DOHH2 (cell line): Measurements from ENCODE around the gene DEFB129.

Experiments
- H3F3A ChIP-seq: fragments of 200-600 bp; sonication (generic), shearing (Covaris generic); 2 replicates; pipeline ENCODE4 v1.6.0; 2016; ENCODE audit warnings: antibody characterized with exemption, mild to moderate bottlenecking; ENCODE audit not compliant: control insufficient read depth, insufficient read depth
- H3K27ac ChIP-seq: fragments of 200-600 bp; sonication (generic); 2 replicates; pipeline ENCODE4 v1.5.1; 2014; ENCODE audit warnings: low read depth, mild to moderate bottlenecking, low read length, moderate library complexity
- H3K27me3 ChIP-seq: fragments of 200-600 bp; sonication (generic); 2 replicates; pipeline ENCODE4 v1.6.1; 2014; ENCODE audit warnings: mild to moderate bottlenecking, low read length, mixed read lengths; ENCODE audit not compliant: control insufficient read depth
- H3K36me3 ChIP-seq: fragments of 200-600 bp; sonication (generic); 2 replicates; pipeline ENCODE4 v1.6.1; 2014; ENCODE audit warnings: mild to moderate bottlenecking, low read length, moderate library complexity, mixed read lengths; ENCODE audit not compliant: control insufficient read depth
- H3K4me1 ChIP-seq: fragments of 200-600 bp; sonication (generic); 2 replicates; pipeline ENCODE4 v1.6.1; 2014; ENCODE audit warnings: mild to moderate bottlenecking, low read length, mixed read lengths; ENCODE audit not compliant: control insufficient read depth
- H3K4me2 ChIP-seq: fragments of 200-600 bp; sonication (generic); 2 replicates; pipeline ENCODE4 v1.6.0; 2014; ENCODE audit warnings: mild to moderate bottlenecking, low read length, moderate library complexity
- H3K4me3 ChIP-seq: fragments of 200-600 bp; sonication (generic); 2 replicates; pipeline ENCODE4 v1.5.1; 2014; ENCODE audit warnings: mild to moderate bottlenecking, low read length, mixed read lengths
- H3K79me2 ChIP-seq: fragments of 200-600 bp; sonication (generic); 2 replicates; pipeline ENCODE4 v1.6.1; 2014; ENCODE audit warnings: mild to moderate bottlenecking, low read length, mixed read lengths; ENCODE audit not compliant: control insufficient read depth
- H3K9me2 ChIP-seq: fragments of 200-600 bp; sonication (generic); replicated peaks from 2 replicates; pipeline ENCODE4 v1.6.1; 2014; ENCODE audit warnings: mild to moderate bottlenecking, low read length, mixed read lengths; ENCODE audit not compliant: control insufficient read depth
- H3K9me3 ChIP-seq: fragments of 200-600 bp; sonication (generic); 2 replicates; pipeline ENCODE4 v1.6.1; 2014; ENCODE audit warnings: antibody characterized with exemption, low read length, mixed read lengths; ENCODE audit not compliant: control insufficient read depth, insufficient read depth
- H4K20me1 ChIP-seq: fragments of 200-600 bp; sonication (generic); 2 replicates; pipeline ENCODE4 v1.6.0; 2014; ENCODE audit warnings: low read depth, mild to moderate bottlenecking, antibody characterized with exemption, low read length, moderate library complexity; ENCODE audit not compliant: control insufficient read depth, insufficient read depth
- CTCF ChIP-seq: fragments of 200-600 bp; sonication (generic); IDR thresholded peaks from one replicate; pipeline ENCODE4 v1.5.1; 2014; ENCODE audit warnings: antibody characterized with exemption, mild to moderate bottlenecking, low read depth, low read length; ENCODE audit not compliant: poor library complexity, severe bottlenecking
- EZH2phosphoT487 ChIP-seq: fragments of 200-600 bp; sonication (generic); IDR thresholded peaks from 2 replicates; pipeline ENCODE4 v1.6.1; 2017; ENCODE audit warnings: borderline replicate concordance, mild to moderate bottlenecking, antibody characterized with exemption, low read length, moderate library complexity, mixed read lengths

The DEFB129 gene

GRCh38 chr20:273884-274283 lies 46.8 kb downstream of the DEFB129 start:
- no peaks in the 10 kb centered on the region for H3K9me3 ChIP-seq
- H4K20me1 ChIP-seq: no peaks in the 10 kb centered on the region
- TF ChIP-seq EZH2phosphoT487 (no peak), CTCF (no peak)
- H3K4me1 ChIP-seq: no peaks in the 10 kb centered on the region
- no peaks in the 10 kb centered on the region for H3K9me2 ChIP-seq
- H3K36me3 ChIP-seq: peaks cover 18% of the 10 kb centered on the region; the same call in 1 of the 2 replicates
- H3K79me2 ChIP-seq: no peaks in the 10 kb centered on the region
- H3F3A ChIP-seq: no peaks in the 10 kb centered on the region
- H3K27me3 ChIP-seq: no peaks in the 10 kb centered on the region
- no peak overlapping the region for H3K4me3 ChIP-seq
- H3K27ac ChIP-seq: no peak overlapping the region
- H3K4me2 ChIP-seq: no peak overlapping the region

GRCh38 chr20:275791-276190 lies 48.7 kb downstream of the DEFB129 start:
- Histone ChIP-seq H3K27ac (no peak overlapping the region), H3K4me3 (no peak overlapping the region), H3K4me2 (no peak overlapping the region), H3K27me3 (no peaks in the 10 kb centered on the region), H3K9me2 (no peaks in the 10 kb centered on the region), H3K36me3 (peaks cover 18% of the 10 kb centered on the region; the same call in 1 of the 2 replicates), H3K9me3 (no peaks in the 10 kb centered on the region), H3K79me2 (no peaks in the 10 kb centered on the region), H3K4me1 (no peaks in the 10 kb centered on the region), H4K20me1 (no peaks in the 10 kb centered on the region), H3F3A (no peaks in the 10 kb centered on the region)
- TF ChIP-seq CTCF (no peak), EZH2phosphoT487 (no peak)

GRCh38 chr20:276620-277495 lies 49.8 kb downstream of the DEFB129 start:
- Histone ChIP-seq H3K4me2 (no peak overlapping the region), H3K27ac (no peak overlapping the region), H3K9me3 (no peaks in the 10 kb centered on the region), H3F3A (no peaks in the 10 kb centered on the region), H3K79me2 (no peaks in the 10 kb centered on the region), H3K9me2 (no peaks in the 10 kb centered on the region), H4K20me1 (no peaks in the 10 kb centered on the region), H3K4me3 (no peak overlapping the region), H3K36me3 (peaks cover 18% of the 10 kb centered on the region; the same call in 1 of the 2 replicates), H3K27me3 (no peaks in the 10 kb centered on the region), H3K4me1 (no peaks in the 10 kb centered on the region)
- TF ChIP-seq EZH2phosphoT487: no peak
- TF ChIP-seq CTCF: no peak
